HepG2 (cell line): ENCODE results near the gene KIFC1. TPM values are rescaled to one million over a fixed set of nuclear protein-coding genes. Genes with fewer than 3 reads are reported as not detected.

ENCODE experiments used
- ARNTL ChIP-seq: sonication (generic); formaldehyde crosslinking; IDR thresholded peaks from 2 replicates; pipeline ENCODE4 v1.4.0; 2020; ENCODE audit warnings: mild to moderate bottlenecking, missing genetic modification reagents
- ATF7 ChIP-seq, 2 experiments: fragments of 450-650 bp in 1 of 2; sonication (generic) in 1 of 2; formaldehyde crosslinking in 1 of 2; IDR thresholded peaks; 2 replicates each; pipeline versions ENCODE4 v1.4.0 to v1.6.1; 2016 to 2020; ENCODE audit warnings: antibody characterized with exemption in 1 of 2, mild to moderate bottlenecking in 1 of 2, missing genetic modification reagents in 1 of 2
- CBX2 ChIP-seq, 2 experiments: fragments of 200-600 bp in 1 of 2; sonication (generic); formaldehyde crosslinking in 1 of 2; IDR thresholded peaks; 2 replicates each; pipeline versions ENCODE4 v1.7.0 to v1.8.1; 2018 to 2022; ENCODE audit warnings: low read depth in 2 of 2, low read length in 1 of 2, mild to moderate bottlenecking in 1 of 2, missing genetic modification reagents in 1 of 2
- CENPBD1 ChIP-seq: sonication (generic); formaldehyde crosslinking; IDR thresholded peaks from 2 replicates; pipeline ENCODE4 v1.8.0; 2022; ENCODE audit warnings: missing genetic modification reagents, low read depth, mild to moderate bottlenecking, borderline replicate concordance
- CHD4 ChIP-seq: fragments of 200-600 bp; sonication (generic); IDR thresholded peaks from 2 replicates; pipeline ENCODE4 v1.7.0; 2017; ENCODE audit warnings: mild to moderate bottlenecking, low read length, borderline replicate concordance
- ELF1 ChIP-seq: sonication (generic); formaldehyde crosslinking; IDR thresholded peaks from 2 replicates; pipeline ENCODE4 v1.4.0; 2020; ENCODE audit warnings: missing genetic modification reagents
- FOXK2 ChIP-seq: fragments of 450-650 bp; IDR thresholded peaks from 2 replicates; pipeline ENCODE4 v1.6.1; 2016
- IRF1 ChIP-seq: sonication (generic); formaldehyde crosslinking; IDR thresholded peaks from 2 replicates; pipeline ENCODE4 v1.4.0; 2020; ENCODE audit warnings: low read depth, mild to moderate bottlenecking, missing genetic modification reagents
- LCORL ChIP-seq, 2 experiments: fragments of 450-650 bp in 1 of 2; sonication (generic) in 1 of 2; formaldehyde crosslinking in 1 of 2; IDR thresholded peaks; 2 replicates each; pipeline versions ENCODE4 v1.5.0 to v1.6.1; 2017 to 2020; ENCODE audit warnings: antibody characterized with exemption in 1 of 2, missing genetic modification reagents in 1 of 2
- MTF1 ChIP-seq: sonication (generic); formaldehyde crosslinking; IDR thresholded peaks from 2 replicates; pipeline ENCODE4 v1.5.0; 2020; ENCODE audit warnings: missing genetic modification reagents
- MTF2 ChIP-seq: sonication (generic); formaldehyde crosslinking; IDR thresholded peaks from 2 replicates; pipeline ENCODE4 v1.5.0; 2020; ENCODE audit warnings: missing genetic modification reagents, borderline replicate concordance
- MXD4 ChIP-seq: IDR thresholded peaks from 2 replicates; pipeline ENCODE4 v1.6.1; 2016; ENCODE audit warnings: mild to moderate bottlenecking, missing biosample characterization, missing genetic modification reagents
- NFYC ChIP-seq: IDR thresholded peaks from 2 replicates; pipeline ENCODE4 v1.6.1; 2016; ENCODE audit warnings: missing genetic modification reagents, missing compliant biosample characterization
- PHF21A ChIP-seq: sonication (generic); formaldehyde crosslinking; IDR thresholded peaks from 2 replicates; pipeline ENCODE4 v1.5.0; 2020; ENCODE audit warnings: mild to moderate bottlenecking, missing genetic modification reagents
- RNF2 ChIP-seq: fragments of 450-650 bp; conservative IDR thresholded peaks from 2 replicates; pipeline ENCODE4 v1.6.1; 2016; ENCODE audit warnings: low read depth
- SIX4 ChIP-seq: sonication (generic); formaldehyde crosslinking; IDR thresholded peaks from 2 replicates; pipeline ENCODE4 v1.4.0; 2020; ENCODE audit warnings: missing genetic modification reagents
- SOX6 ChIP-seq, 2 experiments: fragments of 450-650 bp in 1 of 2; sonication (generic) in 1 of 2; formaldehyde crosslinking in 1 of 2; IDR thresholded peaks; 2 replicates each; pipeline versions ENCODE4 v1.4.0 to v1.6.1; 2017 to 2020; ENCODE audit warnings: antibody characterized with exemption in 1 of 2, mild to moderate bottlenecking in 1 of 2, missing genetic modification reagents in 1 of 2
- SP5 ChIP-seq: IDR thresholded peaks from 2 replicates; pipeline ENCODE4 v1.6.1; 2016; ENCODE audit warnings: low read depth, borderline replicate concordance
- TBX2 ChIP-seq: sonication (generic); formaldehyde crosslinking; IDR thresholded peaks from 2 replicates; pipeline ENCODE4 v1.5.0; 2020; ENCODE audit warnings: missing genetic modification reagents, mild to moderate bottlenecking, borderline replicate concordance
- TOE1 ChIP-seq: sonication (generic); formaldehyde crosslinking; IDR thresholded peaks from 2 replicates; pipeline ENCODE4 v1.4.0; 2020; ENCODE audit warnings: mild to moderate bottlenecking, missing genetic modification reagents
- TRIM24 ChIP-seq: sonication (generic); formaldehyde crosslinking; IDR thresholded peaks from 2 replicates; pipeline ENCODE4 v1.8.0; 2022; ENCODE audit warnings: mild to moderate bottlenecking, missing genetic modification reagents
- ZFX ChIP-seq: sonication (generic); formaldehyde crosslinking; IDR thresholded peaks from 2 replicates; pipeline ENCODE4 v1.4.0; 2020; ENCODE audit warnings: mild to moderate bottlenecking, low read depth, missing genetic modification reagents, moderate library complexity
- ZMYM3 ChIP-seq: sonication (generic); formaldehyde crosslinking; IDR thresholded peaks from 2 replicates; pipeline ENCODE4 v1.5.1; 2020; ENCODE audit warnings: mild to moderate bottlenecking, missing genetic modification reagents
- ZNF263 ChIP-seq: sonication (generic); formaldehyde crosslinking; IDR thresholded peaks from 2 replicates; pipeline ENCODE4 v1.4.0; 2020; ENCODE audit warnings: missing genetic modification reagents
- ZNF484 ChIP-seq: sonication (generic); formaldehyde crosslinking; IDR thresholded peaks from 2 replicates; pipeline ENCODE4 v1.5.1; 2020; ENCODE audit warnings: mild to moderate bottlenecking, low read depth, missing genetic modification reagents, borderline replicate concordance
- ZNF513 ChIP-seq: sonication (generic); formaldehyde crosslinking; conservative IDR thresholded peaks from 2 replicates; pipeline ENCODE4 v1.5.0; 2020; ENCODE audit warnings: missing genetic modification reagents
- ZNF709 ChIP-seq: sonication (generic); formaldehyde crosslinking; IDR thresholded peaks from 2 replicates; pipeline ENCODE4 v1.5.0; 2020; ENCODE audit warnings: mild to moderate bottlenecking, missing genetic modification reagents
- ZNF850 ChIP-seq: sonication (generic); formaldehyde crosslinking; conservative IDR thresholded peaks from 2 replicates; pipeline ENCODE4 v1.9.0; 2021; ENCODE audit warnings: mild to moderate bottlenecking, missing genetic modification reagents
- ZZZ3 ChIP-seq: sonication (generic); formaldehyde crosslinking; IDR thresholded peaks from 2 replicates; pipeline ENCODE4 v1.4.0; 2020; ENCODE audit warnings: missing genetic modification reagents, mild to moderate bottlenecking, borderline replicate concordance
- polyA plus RNA-seq, 8 experiments: library from polyadenylated mRNA; depleted of rRNA in 3 of 8; stranded (reverse) in 7 of 8; unstranded in 1 of 8; fragments of >200 nt; fragmentation: Illumina TruSeq in 4 of 8; extraction: Trizol in 4 of 8; gene quantifications; 2 replicates each; pipeline versions ENCODE4 v1.2.1 to v1.2.3, GENCODE V29; 2011 to 2016; ENCODE audit warnings: low read depth in 4 of 8, missing spikeins in 1 of 8, mixed read lengths in 1 of 8; ENCODE audit not compliant: insufficient read depth in 1 of 8
- total RNA-seq, 5 experiments: library from RNA; depleted of rRNA; stranded (reverse); fragments of >200 nt; fragmentation: Illumina TruSeq; extraction: Trizol; gene quantifications; 2 replicates each; pipeline ENCODE4 v1.2.3, GENCODE V29; 2016; ENCODE audit warnings: low read depth in 1 of 5

Gene KIFC1
- total and polyA plus RNA-seq, 2 of the 13 experiments (the other 11 are each of a cell fraction or from before 2014, with no cell fraction given) = 25.0 to 45.5 TPM

GRCh38 chr6:33410050-33410710 lies 18.6 kb downstream of the KIFC1 start (continued):
- peak; percentile 87 for TF ChIP-seq RNF2
- no peak for TF ChIP-seq ZNF850 (CRISPR knock-in tag)
- TF ChIP-seq ZMYM3 = no peak
- no peak for TF ChIP-seq ATF7 (IDR thresholded peaks at IDR 0.05)
- TF ChIP-seq ATF7 (CRISPR knock-in tag; IDR thresholded peaks at IDR 0.05) = peak; percentile 78
- no peak for TF ChIP-seq SIX4 (CRISPR knock-in tag)
- TF ChIP-seq TOE1 (CRISPR knock-in tag) = no peak
- TF ChIP-seq SOX6 (IDR thresholded peaks at IDR 0.05) = no peak
- peak; percentile 79 for TF ChIP-seq SOX6 (CRISPR knock-in tag; IDR thresholded peaks at IDR 0.05)
- no peak for TF ChIP-seq CHD4
- TF ChIP-seq CBX2 (IDR thresholded peaks at IDR 0.05; ENCODE audit: low read depth, low read length) = no peak
- TF ChIP-seq CBX2 (CRISPR knock-in tag; IDR thresholded peaks at IDR 0.05; ENCODE audit: low read depth) = peak; percentile 55; the same call in 1 of the 2 replicates
- peak; percentile 86 for TF ChIP-seq MTF1 (CRISPR knock-in tag)
- no peak for TF ChIP-seq TRIM24 (CRISPR knock-in tag)
- peak; percentile 94 for TF ChIP-seq MXD4 (CRISPR knock-in tag)
- peak; percentile 62; the same call in 1 of the 2 replicates for TF ChIP-seq SP5 (CRISPR knock-in tag)
- peak; percentile 85 for TF ChIP-seq ARNTL (CRISPR knock-in tag)
- TF ChIP-seq ZNF484 (CRISPR knock-in tag) = no peak
- 0 out of 2 replicates have a peak, but pooled peaks have one; percentile 33 for TF ChIP-seq IRF1 (CRISPR knock-in tag)
- no peak for TF ChIP-seq FOXK2
- peak; percentile 90 for TF ChIP-seq PHF21A
- peak; percentile 95 for TF ChIP-seq TBX2 (CRISPR knock-in tag)
- TF ChIP-seq LCORL (IDR thresholded peaks at IDR 0.05) = no peak
- TF ChIP-seq LCORL (CRISPR knock-in tag; IDR thresholded peaks at IDR 0.05) = peak; percentile 92
- peak; percentile 44; the same call in 1 of the 2 replicates for TF ChIP-seq ZFX
- peak; percentile 95 for TF ChIP-seq ZNF709
- TF ChIP-seq ZNF513 (CRISPR knock-in tag) = 0 out of 2 replicates have a peak, but pooled peaks have one; percentile 46
- peak; percentile 69; the same call in 1 of the 2 replicates for TF ChIP-seq ZNF263 (CRISPR knock-in tag)
- no peak for TF ChIP-seq MTF2 (CRISPR knock-in tag)
- TF ChIP-seq NFYC (CRISPR knock-in tag) = peak; percentile 94
- TF ChIP-seq ELF1 (CRISPR knock-in tag) = peak; percentile 62; the same call in 1 of the 2 replicates
- TF ChIP-seq CENPBD1 (CRISPR knock-in tag) = no peak; the same call in 1 of the 2 replicates
- no peak for TF ChIP-seq ZZZ3 (CRISPR knock-in tag)
